HCT116 (cell line): ENCODE results near the gene MCF2L. TPM values are rescaled to one million over a fixed set of nuclear protein-coding genes. Genes with fewer than 3 reads are reported as not detected.

ENCODE experiments used
- ATAC-seq: fragments of 200-7000 bp; cut with Tn5 transposase; 2 replicates; pipeline ENCODE4 v1.9.1; 2020; ENCODE audit warnings: mild to moderate bottlenecking, moderate library complexity
- BruUV-seq: library from RNA; stranded (reverse); fragments of 400-500 nt; replicated peaks from 2 replicates; lab custom pipeline; 2021; lab: Mats Ljungman, UMichigan
- CTCF ChIA-PET: fragments of 300-600 bp; sonication (Branson Sonifier 250); formaldehyde crosslinking; loops from one replicate; lab custom pipeline; 2021; ENCODE audit warnings: antibody characterized with exemption; lab: Charles Lee
- POLR2A ChIA-PET: fragments of 300-600, 350-600 bp; sonication (Branson Sonifier 250); formaldehyde crosslinking; loops from one replicate; lab custom pipeline; 2021; ENCODE audit warnings: antibody characterized with exemption; lab: Charles Lee
- RAD21 ChIA-PET, 2 experiments: fragments of 300-600 bp; sonication (Branson Sonifier 250); formaldehyde crosslinking; loops; one replicate each; lab custom pipeline; 2023; ENCODE audit warnings: low total read pairs in 2 of 2; ENCODE audit not compliant: uncharacterized antibody in 2 of 2, unreplicated experiment in 2 of 2, low non-redundant PET in 1 of 2; lab: Charles Lee
- DNase-seq: peaks from one replicate; pipeline ENCODE4 v3.0.0-alpha.2; 2010; ENCODE audit warnings: low read depth, low spot score
- H2AFZ ChIP-seq: fragments of 200-600 bp; shearing (Covaris generic), sonication (generic); 2 replicates; pipeline ENCODE4 v1.6.1; 2017; ENCODE audit warnings: low read depth, mixed run types, mixed read lengths, antibody characterized with exemption, low read length; ENCODE audit not compliant: poor library complexity, severe bottlenecking
- H3K27ac ChIP-seq: 2 replicates; pipeline ENCODE4 v1.5.1; 2012; ENCODE audit warnings: low read depth, low read length
- H3K27me3 ChIP-seq: fragments of 200-600 bp; sonication (generic); 2 replicates; pipeline ENCODE4 v1.6.1; 2016; ENCODE audit warnings: mixed run types, low read length, mixed read lengths; ENCODE audit not compliant: insufficient read depth
- H3K36me3 ChIP-seq, 2 experiments: fragments of 200-500 bp in 1 of 2; fragments of 200-600 bp in 1 of 2; sonication (Bioruptor generic) in 1 of 2; sonication (generic) in 1 of 2; 2 replicates each; pipeline versions ENCODE4 v1.5.1 to v1.6.1; 2014 to 2016; ENCODE audit warnings: low read length in 2 of 2, inconsistent platforms in 1 of 2, mixed read lengths in 1 of 2, mixed run types in 1 of 2; ENCODE audit not compliant: insufficient read depth in 2 of 2, control insufficient read depth in 1 of 2
- H3K4me1 ChIP-seq, 2 experiments: fragments of 200-600 bp in 1 of 2; sonication (generic) in 1 of 2; 2 replicates each; pipeline versions ENCODE4 v1.5.1 to v1.6.1; 2012 to 2017; ENCODE audit warnings: low read length in 2 of 2, inconsistent platforms in 1 of 2, mild to moderate bottlenecking in 1 of 2, mixed read lengths in 1 of 2, mixed run types in 1 of 2, moderate library complexity in 1 of 2; ENCODE audit not compliant: insufficient read depth in 2 of 2, control insufficient read depth in 1 of 2
- H3K4me2 ChIP-seq: fragments of 200-600 bp; sonication (generic); 2 replicates; pipeline ENCODE4 v1.6.1; 2017; ENCODE audit warnings: mixed run types, low read length, mixed read lengths
- H3K4me3 ChIP-seq, 2 experiments: fragments of 200-600 bp in 1 of 2; sonication (generic) in 1 of 2; replicated peaks in 1 of 2; 2 replicates each; pipeline ENCODE4 v1.5.1; 2011 to 2016; ENCODE audit warnings: low read length in 2 of 2, control low read depth in 1 of 2, low read depth in 1 of 2, mild to moderate bottlenecking in 1 of 2, mixed read lengths in 1 of 2, mixed run types in 1 of 2
- H3K79me2 ChIP-seq: fragments of 200-600 bp; sonication (generic); 2 replicates; pipeline ENCODE4 v1.6.1; 2017; ENCODE audit warnings: mild to moderate bottlenecking, mixed run types, low read length, moderate library complexity, mixed read lengths; ENCODE audit not compliant: insufficient read depth
- H3K9ac ChIP-seq: fragments of 200-600 bp; sonication (generic); 2 replicates; pipeline ENCODE4 v1.6.1; 2016; ENCODE audit warnings: low read length, mixed read lengths
- H3K9me2 ChIP-seq: fragments of 200-600 bp; sonication (generic), shearing (Covaris generic); 2 replicates; pipeline ENCODE4 v1.6.1; 2017; ENCODE audit warnings: mixed run types, mild to moderate bottlenecking, moderate library complexity; ENCODE audit not compliant: insufficient read depth
- H3K9me3 ChIP-seq, 2 experiments: fragments of 200-500 bp in 1 of 2; fragments of 200-600 bp in 1 of 2; sonication (Bioruptor generic) in 1 of 2; sonication (generic) in 1 of 2; 2 replicates each; pipeline ENCODE4 v1.6.1; 2014 to 2017; ENCODE audit warnings: low read length in 2 of 2, mixed read lengths in 2 of 2, inconsistent platforms in 1 of 2, low read depth in 1 of 2, mild to moderate bottlenecking in 1 of 2, mixed run types in 1 of 2, moderate library complexity in 1 of 2; ENCODE audit not compliant: control insufficient read depth in 1 of 2, insufficient read depth in 1 of 2
- H4K20me1 ChIP-seq: fragments of 200-600 bp; sonication (generic), shearing (Covaris generic); 2 replicates; pipeline ENCODE4 v1.6.1; 2017; ENCODE audit warnings: mixed run types, mild to moderate bottlenecking, moderate library complexity; ENCODE audit not compliant: insufficient read depth
- CBX3 ChIP-seq: IDR thresholded peaks from 2 replicates; pipeline ENCODE4 v1.6.1; 2012; ENCODE audit warnings: low read depth
- EZH2phosphoT487 ChIP-seq: fragments of 200-600 bp; IDR thresholded peaks from 2 replicates; pipeline ENCODE4 v1.6.1; 2018; ENCODE audit warnings: antibody characterized with exemption, borderline replicate concordance
- FOSL1 ChIP-seq: IDR thresholded peaks from 2 replicates; pipeline ENCODE4 v1.6.1; 2012; ENCODE audit warnings: low read depth
- RAD21 ChIP-seq: IDR thresholded peaks from 2 replicates; pipeline ENCODE4 v1.6.1; 2012; ENCODE audit warnings: low read depth, mild to moderate bottlenecking
- SIN3A ChIP-seq: IDR thresholded peaks from 2 replicates; pipeline ENCODE4 v1.6.1; 2012; ENCODE audit warnings: low read depth
- SP1 ChIP-seq: IDR thresholded peaks from 2 replicates; pipeline ENCODE4 v1.6.1; 2012; ENCODE audit warnings: low read depth
- TCF7L2 ChIP-seq: IDR thresholded peaks from 2 replicates; pipeline ENCODE4 v1.7.0; 2011; ENCODE audit warnings: borderline replicate concordance, inconsistent platforms; ENCODE audit not compliant: insufficient read depth, insufficient read length; ENCODE audit errors: extremely low read depth
- YY1 ChIP-seq: IDR thresholded peaks from 2 replicates; pipeline ENCODE4 v1.6.1; 2011; ENCODE audit warnings: low read length, low read depth, moderate library complexity, mild to moderate bottlenecking; ENCODE audit not compliant: insufficient replicate concordance; ENCODE audit errors: extremely low read depth
- intact Hi-C: fragments of 100-400 bp; cut with micrococcal nuclease; formaldehyde crosslinking; loops from 2 replicates; pipeline ENCODE4 v1.10.0; 2022
- total RNA-seq: library from RNA; stranded (reverse); gene quantifications from one replicate; pipeline ENCODE4 v1.2.1, GENCODE V29; 2021; ENCODE audit not compliant: unreplicated experiment
- TF ChIP-seq, protein P1 (sequence below), 3 experiments: fragments of 200-600 bp in 1 of 3; sonication (generic) in 1 of 3; IDR thresholded peaks in 2 of 3; conservative IDR thresholded peaks in 1 of 3; 2 replicates each; pipeline ENCODE4 v1.5.1; 2012 to 2017; ENCODE audit warnings: low read depth in 2 of 3, low read length in 2 of 3, antibody characterized with exemption in 1 of 3, borderline replicate concordance in 1 of 3, control low read depth in 1 of 3, mild to moderate bottlenecking in 1 of 3, mixed read lengths in 1 of 3, mixed run types in 1 of 3, moderate library complexity in 1 of 3; ENCODE audit not compliant: insufficient read depth in 1 of 3
- TF ChIP-seq, protein P2 (sequence below): IDR thresholded peaks from 2 replicates; pipeline ENCODE4 v1.6.1; 2012
- TF ChIP-seq, protein P3 (sequence below): IDR thresholded peaks from 2 replicates; pipeline ENCODE4 v1.6.1; 2011; ENCODE audit warnings: mild to moderate bottlenecking, low read length, moderate library complexity; ENCODE audit not compliant: insufficient replicate concordance; ENCODE audit errors: extremely low read depth

The MCF2L gene
- total RNA-seq, 1 experiment from 2014 or later = 19.3 TPM

DNA sequence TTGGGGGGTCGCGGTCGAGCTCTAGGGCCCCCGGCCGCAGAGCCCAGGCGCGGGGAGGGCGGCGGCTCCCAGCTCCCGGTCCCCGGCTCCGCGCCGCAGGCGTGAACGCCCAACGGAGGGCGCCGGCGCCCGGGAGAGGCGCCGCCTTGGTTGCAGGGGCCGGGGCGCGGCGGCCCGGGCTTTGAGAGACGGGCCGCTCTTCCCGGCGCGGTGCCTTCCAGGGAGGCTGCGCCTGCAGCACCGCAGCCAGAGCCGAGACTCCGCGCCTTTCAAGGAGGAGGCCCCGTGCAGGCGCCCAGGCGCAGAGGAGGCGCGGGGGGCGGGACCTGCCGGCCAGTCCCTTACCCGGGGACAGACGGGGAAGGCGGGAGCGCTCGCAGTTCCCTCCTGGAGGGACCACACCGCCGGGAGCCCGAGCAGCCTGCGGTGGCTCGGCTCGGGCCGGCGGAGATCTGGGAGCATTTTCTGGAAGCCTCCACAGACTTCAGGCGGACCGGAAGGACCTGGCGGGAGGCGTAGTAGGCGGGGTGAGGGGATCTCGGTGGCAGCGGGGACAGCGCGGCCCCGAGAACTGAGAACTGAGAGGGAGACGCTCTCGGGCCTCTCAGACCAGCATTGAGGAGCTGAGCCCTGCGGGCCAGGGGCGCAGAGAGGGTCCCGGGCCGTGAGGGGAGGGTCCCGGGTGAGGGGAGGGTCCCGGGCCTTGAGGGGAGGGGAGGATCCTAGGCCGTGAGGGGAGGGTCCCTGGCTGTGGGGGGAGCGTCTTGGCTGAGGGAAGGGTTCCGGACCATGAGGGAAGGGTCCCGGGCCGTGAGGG lies 25.5 kb upstream of the MCF2L start:
- no peak for DNase-seq
- ChIA-PET RAD21 (no interaction called here), CTCF (interaction anchor here (0.8 to 2.3 kb wide), 13 partner anchors 10 to 508 kb away, joined by 3 to 20 read pairs (median 4); no protein-coding TSS in a partner anchor), POLR2A (no interaction called here)
- H3K27ac ChIP-seq = peak overlapping the region; percentile 18; the same call in 1 of the 2 replicates
- H4K20me1 ChIP-seq = no peaks in the 10 kb centered on the region
- H3K9me3 ChIP-seq = no peaks in the 10 kb centered on the region
- no TSS peak for BruUV-seq
- peak overlapping the region; percentile 43 to 63 for H3K4me3 ChIP-seq
- ATAC-seq = peak; percentile 75
- intact Hi-C loops = loop anchor here (2.0 kb wide), 1 partner anchor 505 kb away; no protein-coding TSS in a partner anchor
- H3K79me2 ChIP-seq = no peaks in the 10 kb centered on the region
- TF ChIP-seq SIN3A (no peak), RAD21 (no peak), CBX3 (no peak), EZH2phosphoT487 (no peak), TCF7L2 (no peak), FOSL1 (no peak), YY1 (no peak), SP1 (no peak)
- TF ChIP-seq, protein P1, sequence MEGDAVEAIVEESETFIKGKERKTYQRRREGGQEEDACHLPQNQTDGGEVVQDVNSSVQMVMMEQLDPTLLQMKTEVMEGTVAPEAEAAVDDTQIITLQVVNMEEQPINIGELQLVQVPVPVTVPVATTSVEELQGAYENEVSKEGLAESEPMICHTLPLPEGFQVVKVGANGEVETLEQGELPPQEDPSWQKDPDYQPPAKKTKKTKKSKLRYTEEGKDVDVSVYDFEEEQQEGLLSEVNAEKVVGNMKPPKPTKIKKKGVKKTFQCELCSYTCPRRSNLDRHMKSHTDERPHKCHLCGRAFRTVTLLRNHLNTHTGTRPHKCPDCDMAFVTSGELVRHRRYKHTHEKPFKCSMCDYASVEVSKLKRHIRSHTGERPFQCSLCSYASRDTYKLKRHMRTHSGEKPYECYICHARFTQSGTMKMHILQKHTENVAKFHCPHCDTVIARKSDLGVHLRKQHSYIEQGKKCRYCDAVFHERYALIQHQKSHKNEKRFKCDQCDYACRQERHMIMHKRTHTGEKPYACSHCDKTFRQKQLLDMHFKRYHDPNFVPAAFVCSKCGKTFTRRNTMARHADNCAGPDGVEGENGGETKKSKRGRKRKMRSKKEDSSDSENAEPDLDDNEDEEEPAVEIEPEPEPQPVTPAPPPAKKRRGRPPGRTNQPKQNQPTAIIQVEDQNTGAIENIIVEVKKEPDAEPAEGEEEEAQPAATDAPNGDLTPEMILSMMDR (IDR thresholded peaks at IDR 0.05 in 2 of 3, conservative IDR thresholded peaks at IDR 0.05 in 1 of 3; ENCODE audit: borderline replicate concordance in 1 of 3, insufficient read depth in 1 of 3, low read depth in 2 of 3, low read length in 2 of 3) = no peak
- TF ChIP-seq, protein P2, sequence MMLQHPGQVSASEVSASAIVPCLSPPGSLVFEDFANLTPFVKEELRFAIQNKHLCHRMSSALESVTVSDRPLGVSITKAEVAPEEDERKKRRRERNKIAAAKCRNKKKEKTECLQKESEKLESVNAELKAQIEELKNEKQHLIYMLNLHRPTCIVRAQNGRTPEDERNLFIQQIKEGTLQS = no peak
- TF ChIP-seq, protein P3, sequence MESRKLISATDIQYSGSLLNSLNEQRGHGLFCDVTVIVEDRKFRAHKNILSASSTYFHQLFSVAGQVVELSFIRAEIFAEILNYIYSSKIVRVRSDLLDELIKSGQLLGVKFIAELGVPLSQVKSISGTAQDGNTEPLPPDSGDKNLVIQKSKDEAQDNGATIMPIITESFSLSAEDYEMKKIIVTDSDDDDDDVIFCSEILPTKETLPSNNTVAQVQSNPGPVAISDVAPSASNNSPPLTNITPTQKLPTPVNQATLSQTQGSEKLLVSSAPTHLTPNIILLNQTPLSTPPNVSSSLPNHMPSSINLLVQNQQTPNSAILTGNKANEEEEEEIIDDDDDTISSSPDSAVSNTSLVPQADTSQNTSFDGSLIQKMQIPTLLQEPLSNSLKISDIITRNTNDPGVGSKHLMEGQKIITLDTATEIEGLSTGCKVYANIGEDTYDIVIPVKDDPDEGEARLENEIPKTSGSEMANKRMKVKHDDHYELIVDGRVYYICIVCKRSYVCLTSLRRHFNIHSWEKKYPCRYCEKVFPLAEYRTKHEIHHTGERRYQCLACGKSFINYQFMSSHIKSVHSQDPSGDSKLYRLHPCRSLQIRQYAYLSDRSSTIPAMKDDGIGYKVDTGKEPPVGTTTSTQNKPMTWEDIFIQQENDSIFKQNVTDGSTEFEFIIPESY = no peak
- TF ChIP-seq, all 23 proteins: peak for 0
- Histone ChIP-seq H3K9me2 (no peaks in the 10 kb centered on the region), H3K9ac (peak overlapping the region; percentile 48), H3K4me1 (peaks cover 4 to 16% of the 10 kb centered on the region in 2 experiments; a peak in 3 of 4 replicates), H3K36me3 (no peaks in the 10 kb centered on the region), H3K27me3 (no peaks in the 10 kb centered on the region), H2AFZ (no peak overlapping the region), H3K4me2 (peak overlapping the region; percentile 92)
